Nephron (organoid): ENCODE measurements around the gene LRGUK.

Experiments
- H3K27ac Mint-ChIP-seq, 3 experiments: 2 replicates each; pipeline ENCODE4 v1.8.0; 2020; ENCODE audit warnings: mixed read lengths in 3 of 3, mild to moderate bottlenecking in 2 of 3, moderate library complexity in 1 of 3
- H3K27me3 Mint-ChIP-seq: 2 replicates; pipeline ENCODE4 v1.8.0; 2021; ENCODE audit warnings: low read depth, mild to moderate bottlenecking, moderate library complexity, mixed read lengths
- H3K36me3 Mint-ChIP-seq: 2 replicates; pipeline ENCODE4 v1.8.0; 2020; ENCODE audit warnings: low read depth, mixed read lengths
- H3K4me1 Mint-ChIP-seq: 2 replicates; pipeline ENCODE4 v1.8.0; 2020; ENCODE audit warnings: mixed read lengths
- H3K4me3 Mint-ChIP-seq, 3 experiments: 2 replicates each; pipeline ENCODE4 v1.8.0; 2020; ENCODE audit warnings: mild to moderate bottlenecking in 3 of 3, mixed read lengths in 3 of 3, moderate library complexity in 2 of 3
- H3K9me3 Mint-ChIP-seq: 2 replicates; pipeline ENCODE4 v1.8.0; 2020; ENCODE audit warnings: mixed read lengths
- TF ChIP-seq, protein P1 (sequence below), 3 experiments: fragments of 200-600 bp; sonication (generic); IDR thresholded peaks; one replicate each; pipeline ENCODE4 v1.5.0; 2021; ENCODE audit warnings: antibody characterized with exemption in 3 of 3; ENCODE audit not compliant: unreplicated experiment in 3 of 3

Gene LRGUK

DNA sequence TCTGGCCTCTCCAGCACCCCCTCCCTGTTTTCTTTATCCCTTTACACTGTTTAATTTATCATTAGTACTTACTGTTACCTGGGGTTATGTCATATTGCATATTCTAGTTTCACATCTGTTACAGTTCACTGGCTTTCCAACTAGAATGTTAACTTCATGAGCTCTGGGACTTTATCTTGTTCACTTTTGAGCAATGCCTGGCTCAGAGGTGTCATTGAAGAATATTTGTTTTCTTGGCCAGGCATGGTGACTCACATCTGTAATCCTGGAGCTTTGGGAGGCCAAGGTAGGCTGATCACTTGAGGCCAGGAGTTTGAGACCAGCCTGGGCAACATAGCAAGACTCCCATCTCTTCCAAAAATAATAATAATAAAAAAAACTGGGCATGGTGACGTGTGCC lies 40.7 kb downstream of the LRGUK start:
- H3K36me3 Mint-ChIP-seq = no peaks in the 10 kb centered on the region
- H3K4me3 Mint-ChIP-seq = no peak overlapping the region
- no peak overlapping the region for H3K27ac Mint-ChIP-seq

DNA sequence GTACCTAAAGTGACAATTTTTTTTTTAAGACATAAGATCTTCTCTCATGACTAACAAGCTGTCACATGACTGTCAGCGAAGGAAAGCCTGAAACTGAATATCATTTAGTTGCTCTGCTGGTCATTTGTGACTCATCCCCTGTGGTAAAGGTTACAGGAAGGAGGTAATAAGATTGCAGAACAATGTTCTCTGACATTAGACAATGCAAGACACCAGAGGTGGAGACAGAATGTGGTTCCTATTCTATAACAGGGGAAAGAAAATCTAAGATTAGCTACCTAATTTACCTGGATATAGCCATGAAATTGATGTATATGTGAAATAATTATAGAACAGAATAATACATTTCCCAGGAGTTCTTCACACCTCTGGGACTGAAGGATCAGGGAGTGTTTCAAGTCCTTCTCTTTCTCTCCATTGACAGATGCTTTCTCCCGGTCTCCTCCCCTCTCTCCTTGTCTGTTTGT lies 47.7 kb downstream of the LRGUK start:
- Mint-ChIP-seq H3K27ac (no peak overlapping the region), H3K27me3 (no peaks in the 10 kb centered on the region)

More for the DNA sequence above, 40.7 kb downstream of the LRGUK start:
- H3K9me3 Mint-ChIP-seq = no peaks in the 10 kb centered on the region
- no peaks in the 10 kb centered on the region for H3K27me3 Mint-ChIP-seq
- TF ChIP-seq, protein P1, sequence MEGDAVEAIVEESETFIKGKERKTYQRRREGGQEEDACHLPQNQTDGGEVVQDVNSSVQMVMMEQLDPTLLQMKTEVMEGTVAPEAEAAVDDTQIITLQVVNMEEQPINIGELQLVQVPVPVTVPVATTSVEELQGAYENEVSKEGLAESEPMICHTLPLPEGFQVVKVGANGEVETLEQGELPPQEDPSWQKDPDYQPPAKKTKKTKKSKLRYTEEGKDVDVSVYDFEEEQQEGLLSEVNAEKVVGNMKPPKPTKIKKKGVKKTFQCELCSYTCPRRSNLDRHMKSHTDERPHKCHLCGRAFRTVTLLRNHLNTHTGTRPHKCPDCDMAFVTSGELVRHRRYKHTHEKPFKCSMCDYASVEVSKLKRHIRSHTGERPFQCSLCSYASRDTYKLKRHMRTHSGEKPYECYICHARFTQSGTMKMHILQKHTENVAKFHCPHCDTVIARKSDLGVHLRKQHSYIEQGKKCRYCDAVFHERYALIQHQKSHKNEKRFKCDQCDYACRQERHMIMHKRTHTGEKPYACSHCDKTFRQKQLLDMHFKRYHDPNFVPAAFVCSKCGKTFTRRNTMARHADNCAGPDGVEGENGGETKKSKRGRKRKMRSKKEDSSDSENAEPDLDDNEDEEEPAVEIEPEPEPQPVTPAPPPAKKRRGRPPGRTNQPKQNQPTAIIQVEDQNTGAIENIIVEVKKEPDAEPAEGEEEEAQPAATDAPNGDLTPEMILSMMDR (IDR thresholded peaks at IDR 0.05; ENCODE audit: unreplicated experiment in 3 of 3) = no peak
- no peaks in the 10 kb centered on the region for H3K4me1 Mint-ChIP-seq

DNA sequence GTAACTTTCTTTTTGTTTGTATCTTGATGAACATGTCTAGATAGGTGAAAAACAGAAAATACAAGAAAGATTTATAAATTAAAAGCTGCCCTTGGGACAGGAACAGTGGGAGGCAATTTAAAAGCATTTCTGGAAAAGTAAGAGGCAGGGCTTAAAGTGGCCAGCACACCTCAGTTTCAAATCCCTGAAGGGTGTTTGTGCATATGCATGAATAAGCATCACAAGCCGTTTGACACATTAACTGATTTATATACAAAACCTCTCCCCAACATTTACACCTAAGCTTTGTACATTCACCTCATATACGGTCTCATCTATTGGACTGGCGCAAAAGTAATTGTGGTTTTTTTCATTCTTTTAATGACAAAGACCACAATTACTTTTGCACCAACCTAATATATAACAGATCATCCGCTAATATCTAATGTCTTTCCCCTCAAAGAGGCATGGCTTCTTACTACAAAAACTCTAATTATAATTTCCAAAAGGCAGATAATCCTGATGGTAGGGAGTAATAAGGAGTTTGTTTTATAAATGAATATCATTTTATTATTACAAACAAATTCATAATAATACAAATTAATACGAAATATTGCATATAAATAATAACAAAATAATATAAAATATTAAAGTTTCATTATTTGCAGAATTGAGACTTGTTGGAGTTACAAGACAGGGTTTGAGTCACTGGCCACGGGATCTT lies 48.3 kb downstream of the LRGUK start:
- Mint-ChIP-seq H3K27ac (no peak overlapping the region), H3K36me3 (no peaks in the 10 kb centered on the region), H3K9me3 (no peaks in the 10 kb centered on the region), H3K27me3 (no peaks in the 10 kb centered on the region), H3K4me1 (no peaks in the 10 kb centered on the region), H3K4me3 (no peak overlapping the region)
- TF ChIP-seq, protein P1 (IDR thresholded peaks at IDR 0.05; ENCODE audit: unreplicated experiment in 3 of 3) = no peak

More for the DNA sequence above, 47.7 kb downstream of the LRGUK start:
- Mint-ChIP-seq H3K4me3 (no peak overlapping the region), H3K4me1 (no peaks in the 10 kb centered on the region), H3K36me3 (no peaks in the 10 kb centered on the region), H3K9me3 (no peaks in the 10 kb centered on the region)
- TF ChIP-seq, protein P1 (IDR thresholded peaks at IDR 0.05; ENCODE audit: unreplicated experiment in 3 of 3) = no peak

DNA sequence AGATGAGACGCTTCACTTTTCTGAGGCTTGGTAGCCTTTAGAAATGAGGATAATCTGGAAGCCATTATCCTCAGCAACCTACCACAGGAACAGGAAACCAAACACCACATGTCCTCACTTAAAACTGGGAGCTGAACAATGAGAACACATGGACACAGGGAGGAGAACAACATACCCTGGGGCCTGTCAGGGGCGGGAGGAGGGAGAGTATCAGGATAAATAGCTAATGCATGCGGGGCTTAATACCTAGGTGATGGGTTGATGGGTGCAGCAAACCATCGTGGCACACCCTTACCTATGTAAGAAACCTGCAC lies 48.9 kb downstream of the LRGUK start:
- Mint-ChIP-seq H3K27ac (no peak overlapping the region), H3K9me3 (no peaks in the 10 kb centered on the region), H3K4me3 (no peak overlapping the region), H3K27me3 (no peaks in the 10 kb centered on the region), H3K4me1 (no peaks in the 10 kb centered on the region), H3K36me3 (no peaks in the 10 kb centered on the region)
- TF ChIP-seq, protein P1 (IDR thresholded peaks at IDR 0.05; ENCODE audit: unreplicated experiment in 3 of 3) = no peak

DNA sequence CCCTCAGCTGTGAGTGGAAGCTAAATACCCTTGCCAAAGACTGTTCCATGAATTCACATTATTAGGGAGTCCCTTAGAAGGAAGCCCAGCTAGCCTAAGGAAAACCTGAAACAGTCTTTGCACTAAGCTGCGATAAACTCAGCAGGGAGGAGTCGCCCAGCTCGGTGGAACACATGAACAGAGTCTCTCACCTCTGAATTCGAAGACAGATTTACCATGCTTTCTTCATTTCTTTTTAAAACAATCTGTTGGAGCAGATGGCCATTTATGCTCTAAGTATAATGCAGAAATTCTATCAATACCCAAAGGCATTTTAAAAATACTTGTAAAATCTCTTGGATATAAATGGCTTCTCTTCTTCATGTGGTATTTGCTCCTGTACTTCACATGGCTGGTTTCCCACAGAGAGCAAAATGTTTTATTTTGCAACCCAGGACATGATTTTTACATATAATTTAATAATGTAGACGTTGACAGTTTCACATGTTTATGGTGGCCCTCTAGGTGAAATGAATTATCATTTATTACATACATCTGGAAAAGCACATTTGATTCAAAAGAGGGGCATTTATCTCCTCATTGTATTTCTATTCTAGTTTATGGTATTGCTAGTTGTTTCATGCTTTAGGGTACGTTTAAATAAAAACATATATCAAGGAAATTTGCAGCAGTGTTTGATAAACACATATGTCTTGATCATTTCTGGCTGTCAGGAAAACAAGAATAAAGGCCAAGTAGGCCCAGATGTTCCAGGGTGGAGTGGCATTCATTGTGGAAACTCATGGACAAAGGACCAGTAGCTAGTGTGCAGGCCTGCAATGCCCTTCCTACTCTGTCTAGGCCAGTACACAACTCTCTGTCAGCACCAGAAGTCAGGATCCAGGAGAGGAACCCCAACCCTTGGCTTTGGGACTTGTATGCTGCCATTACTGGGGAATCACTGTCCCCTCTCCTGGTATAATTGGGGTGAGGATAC lies 52.2 kb downstream of the LRGUK start:
- no peaks in the 10 kb centered on the region for H3K9me3 Mint-ChIP-seq
- H3K4me1 Mint-ChIP-seq = no peaks in the 10 kb centered on the region
- no peaks in the 10 kb centered on the region for H3K27me3 Mint-ChIP-seq
- TF ChIP-seq, protein P1 (IDR thresholded peaks at IDR 0.05; ENCODE audit: unreplicated experiment in 3 of 3) = no peak
- H3K36me3 Mint-ChIP-seq = no peaks in the 10 kb centered on the region
- no peak overlapping the region for H3K27ac Mint-ChIP-seq
- H3K4me3 Mint-ChIP-seq = no peak overlapping the region
